DOHH2 (cell line): ENCODE measurements around the gene ZNF184.
A peak's percentile ranks its signal among the peaks of the same experiment; 100 is the strongest.

Experiments
- H3F3A ChIP-seq: fragments of 200-600 bp; sonication (generic), shearing (Covaris generic); 2 replicates; pipeline ENCODE4 v1.6.0; 2016; ENCODE audit warnings: antibody characterized with exemption, mild to moderate bottlenecking; ENCODE audit not compliant: control insufficient read depth, insufficient read depth
- H3K27ac ChIP-seq: fragments of 200-600 bp; sonication (generic); 2 replicates; pipeline ENCODE4 v1.5.1; 2014; ENCODE audit warnings: low read depth, mild to moderate bottlenecking, low read length, moderate library complexity
- H3K27me3 ChIP-seq: fragments of 200-600 bp; sonication (generic); 2 replicates; pipeline ENCODE4 v1.6.1; 2014; ENCODE audit warnings: mild to moderate bottlenecking, low read length, mixed read lengths; ENCODE audit not compliant: control insufficient read depth
- H3K36me3 ChIP-seq: fragments of 200-600 bp; sonication (generic); 2 replicates; pipeline ENCODE4 v1.6.1; 2014; ENCODE audit warnings: mild to moderate bottlenecking, low read length, moderate library complexity, mixed read lengths; ENCODE audit not compliant: control insufficient read depth
- H3K4me1 ChIP-seq: fragments of 200-600 bp; sonication (generic); 2 replicates; pipeline ENCODE4 v1.6.1; 2014; ENCODE audit warnings: mild to moderate bottlenecking, low read length, mixed read lengths; ENCODE audit not compliant: control insufficient read depth
- H3K4me2 ChIP-seq: fragments of 200-600 bp; sonication (generic); 2 replicates; pipeline ENCODE4 v1.6.0; 2014; ENCODE audit warnings: mild to moderate bottlenecking, low read length, moderate library complexity
- H3K4me3 ChIP-seq: fragments of 200-600 bp; sonication (generic); 2 replicates; pipeline ENCODE4 v1.5.1; 2014; ENCODE audit warnings: mild to moderate bottlenecking, low read length, mixed read lengths
- H3K79me2 ChIP-seq: fragments of 200-600 bp; sonication (generic); 2 replicates; pipeline ENCODE4 v1.6.1; 2014; ENCODE audit warnings: mild to moderate bottlenecking, low read length, mixed read lengths; ENCODE audit not compliant: control insufficient read depth
- H3K9me2 ChIP-seq: fragments of 200-600 bp; sonication (generic); replicated peaks from 2 replicates; pipeline ENCODE4 v1.6.1; 2014; ENCODE audit warnings: mild to moderate bottlenecking, low read length, mixed read lengths; ENCODE audit not compliant: control insufficient read depth
- H3K9me3 ChIP-seq: fragments of 200-600 bp; sonication (generic); 2 replicates; pipeline ENCODE4 v1.6.1; 2014; ENCODE audit warnings: antibody characterized with exemption, low read length, mixed read lengths; ENCODE audit not compliant: control insufficient read depth, insufficient read depth
- H4K20me1 ChIP-seq: fragments of 200-600 bp; sonication (generic); 2 replicates; pipeline ENCODE4 v1.6.0; 2014; ENCODE audit warnings: low read depth, mild to moderate bottlenecking, antibody characterized with exemption, low read length, moderate library complexity; ENCODE audit not compliant: control insufficient read depth, insufficient read depth
- CTCF ChIP-seq: fragments of 200-600 bp; sonication (generic); IDR thresholded peaks from one replicate; pipeline ENCODE4 v1.5.1; 2014; ENCODE audit warnings: antibody characterized with exemption, mild to moderate bottlenecking, low read depth, low read length; ENCODE audit not compliant: poor library complexity, severe bottlenecking
- EZH2phosphoT487 ChIP-seq: fragments of 200-600 bp; sonication (generic); IDR thresholded peaks from 2 replicates; pipeline ENCODE4 v1.6.1; 2017; ENCODE audit warnings: borderline replicate concordance, mild to moderate bottlenecking, antibody characterized with exemption, low read length, moderate library complexity, mixed read lengths

The ZNF184 gene

GRCh38 chr6:27492631-27493190, 19.8 kb upstream of the ZNF184 start:
- no peak for TF ChIP-seq EZH2phosphoT487
- TF ChIP-seq CTCF = no peak
- Histone ChIP-seq H3K27me3 (peaks cover 9% of the 10 kb centered on the region; the same call in 1 of the 2 replicates), H3K4me2 (no peak overlapping the region), H3K9me2 (no peaks in the 10 kb centered on the region), H3K9me3 (no peaks in the 10 kb centered on the region), H3F3A (no peaks in the 10 kb centered on the region), H3K4me1 (no peaks in the 10 kb centered on the region), H3K36me3 (no peaks in the 10 kb centered on the region), H3K79me2 (no peaks in the 10 kb centered on the region), H3K27ac (no peak overlapping the region), H4K20me1 (no peaks in the 10 kb centered on the region), H3K4me3 (no peak overlapping the region)

GRCh38 chr6:27479319-27480182, 6.6 kb upstream of the ZNF184 start:
- Histone ChIP-seq H3K79me2 (no peaks in the 10 kb centered on the region), H3F3A (peaks cover 24% of the 10 kb centered on the region), H4K20me1 (no peaks in the 10 kb centered on the region), H3K4me2 (peak overlapping the region; percentile 92), H3K4me1 (peaks cover 21% of the 10 kb centered on the region), H3K27ac (peak overlapping the region; percentile 81), H3K36me3 (peaks cover 3% of the 10 kb centered on the region; the same call in 1 of the 2 replicates), H3K9me2 (no peaks in the 10 kb centered on the region), H3K4me3 (peak overlapping the region; percentile 94), H3K27me3 (no peaks in the 10 kb centered on the region), H3K9me3 (no peaks in the 10 kb centered on the region)
- TF ChIP-seq CTCF (no peak), EZH2phosphoT487 (no peak)

GRCh38 chr6:27478706-27479318, 5.9 kb upstream of the ZNF184 start:
- no peaks in the 10 kb centered on the region for H3K9me2 ChIP-seq
- H3K27me3 ChIP-seq = no peaks in the 10 kb centered on the region
- peaks cover 3% of the 10 kb centered on the region; the same call in 1 of the 2 replicates for H3K36me3 ChIP-seq
- H3K4me3 ChIP-seq = peak overlapping the region; percentile 94
- no peaks in the 10 kb centered on the region for H3K79me2 ChIP-seq
- H3K27ac ChIP-seq = peak overlapping the region; percentile 81
- no peaks in the 10 kb centered on the region for H4K20me1 ChIP-seq
- H3K9me3 ChIP-seq = no peaks in the 10 kb centered on the region
- H3F3A ChIP-seq = peaks cover 29% of the 10 kb centered on the region
- TF ChIP-seq EZH2phosphoT487 (no peak), CTCF (no peak)
- H3K4me2 ChIP-seq = peak overlapping the region; percentile 92
- H3K4me1 ChIP-seq = peaks cover 23% of the 10 kb centered on the region
